B cell (primary cell): ENCODE results near the gene TM9SF2. TPM values are rescaled to one million over a fixed set of nuclear protein-coding genes. Genes with fewer than 3 reads are reported as not detected.

Experiments used
- ATAC-seq: fragments of 200-7000 bp; cut with Tn5 transposase; one replicate; pipeline ENCODE4 v1.10.0; 2021; ENCODE audit warnings: low read depth, mild to moderate bottlenecking, moderate number of reproducible peaks, moderate library complexity
- CTCF ChIA-PET: fragments of 350-600 bp; sonication (Branson Sonifier 250); formaldehyde crosslinking; loops from one replicate; lab custom pipeline; 2021; ENCODE audit warnings: antibody characterized with exemption, inconsistent platforms; lab: Charles Lee
- POLR2A ChIA-PET: fragments of 350-600 bp; sonication (Branson Sonifier 250); formaldehyde crosslinking; loops from one replicate; lab custom pipeline; 2021; ENCODE audit warnings: antibody characterized with exemption; lab: Charles Lee
- DNase-seq: peaks from one replicate; pipeline ENCODE4 v3.0.0; 2013
- H2AFZ ChIP-seq: 2 replicates; pipeline ENCODE4 v1.6.1; 2012; ENCODE audit warnings: mild to moderate bottlenecking, low read depth, low read length; ENCODE audit not compliant: insufficient read depth, poor library complexity, severe bottlenecking
- H3K27ac ChIP-seq, 2 donors: 1 replicate in 1 of 2; 2 replicates in 1 of 2; pipeline ENCODE4 v1.5.1; 2012 to 2013; ENCODE audit warnings: low read length in 2 of 2, mild to moderate bottlenecking in 2 of 2, moderate library complexity in 1 of 2
- H3K27me3 ChIP-seq, 4 experiments: fragments of 200-600 bp in 1 of 4; sonication (generic) in 1 of 4; replicated peaks in 1 of 4; 1 replicate in 2 of 4; 2 replicates in 2 of 4; pipeline versions ENCODE4 v1.6.1 to v1.7.0; 2013 to 2016; ENCODE audit warnings: low read length in 3 of 4, mild to moderate bottlenecking in 2 of 4, mixed read lengths in 1 of 4, moderate library complexity in 1 of 4; ENCODE audit not compliant: insufficient read depth in 4 of 4, control insufficient read depth in 3 of 4; ENCODE audit errors: control extremely low read depth in 1 of 4
- H3K36me3 ChIP-seq, 2 experiments: replicated peaks in 1 of 2; 1 replicate in 1 of 2; 2 replicates in 1 of 2; pipeline versions ENCODE4 v1.6.1 to v1.7.1; 2013; ENCODE audit warnings: low read length in 1 of 2; ENCODE audit not compliant: insufficient read depth in 2 of 2, control insufficient read depth in 1 of 2; ENCODE audit errors: control extremely low read depth in 1 of 2, extremely low read depth in 1 of 2
- H3K4me1 ChIP-seq, 2 donors: fragments of 200-600 bp in 1 of 2; sonication (generic) in 1 of 2; 1 replicate in 1 of 2; 2 replicates in 1 of 2; pipeline versions ENCODE4 v1.5.1 to v1.6.1; 2013 to 2017; ENCODE audit warnings: low read length in 2 of 2; ENCODE audit not compliant: control insufficient read depth in 2 of 2, insufficient read depth in 2 of 2
- H3K4me2 ChIP-seq: replicated peaks from 2 replicates; pipeline ENCODE3; 2012; ENCODE audit warnings: mild to moderate bottlenecking, low read depth, low read length; ENCODE audit not compliant: poor library complexity, severe bottlenecking
- H3K4me3 ChIP-seq, 5 experiments: fragments of 200-600 bp in 1 of 5; sonication (generic) in 1 of 5; 1 replicate in 3 of 5; 2 replicates in 2 of 5; pipeline versions ENCODE4 v1.5.1 to v1.7.0; 2011 to 2016; ENCODE audit warnings: low read length in 4 of 5, mild to moderate bottlenecking in 4 of 5, low read depth in 2 of 5, control low read depth in 1 of 5, moderate library complexity in 1 of 5; ENCODE audit not compliant: insufficient read depth in 1 of 5; ENCODE audit errors: control extremely low read depth in 1 of 5, extremely low read depth in 1 of 5
- H3K79me2 ChIP-seq: fragments of 200-600 bp; sonication (generic); one replicate; pipeline ENCODE4 v1.6.0; 2016; ENCODE audit warnings: low read length; ENCODE audit not compliant: control insufficient read depth, insufficient read depth
- H3K9ac ChIP-seq: fragments of 200-600 bp; sonication (generic); 2 replicates; pipeline ENCODE4 v1.6.1; 2017; ENCODE audit warnings: mild to moderate bottlenecking, low read length, moderate library complexity
- H3K9me3 ChIP-seq, 3 donors: one replicate each; pipeline versions ENCODE4 v1.6.1 to v1.7.1; 2013; ENCODE audit warnings: low read length in 2 of 3; ENCODE audit not compliant: control insufficient read depth in 2 of 3, insufficient read depth in 1 of 3; ENCODE audit errors: control extremely low read depth in 1 of 3
- H4K20me1 ChIP-seq: 2 replicates; pipeline ENCODE4 v1.6.0; 2012; ENCODE audit warnings: mild to moderate bottlenecking, low read length; ENCODE audit not compliant: insufficient read depth, control insufficient read depth, poor library complexity, severe bottlenecking
- H3K27ac Mint-ChIP-seq: one replicate; pipeline ENCODE4 v1.8.0; 2021; ENCODE audit warnings: mixed read lengths
- H3K27me3 Mint-ChIP-seq: one replicate; pipeline ENCODE4 v1.8.0; 2021; ENCODE audit warnings: mixed read lengths
- H3K4me1 Mint-ChIP-seq: one replicate; pipeline ENCODE4 v1.8.0; 2021; ENCODE audit warnings: mixed read lengths
- H3K4me3 Mint-ChIP-seq: one replicate; pipeline ENCODE4 v1.8.0; 2021; ENCODE audit warnings: mixed read lengths
- H3K9me3 Mint-ChIP-seq: one replicate; pipeline ENCODE4 v1.8.0; 2022; ENCODE audit warnings: mixed read lengths; ENCODE audit not compliant: insufficient read depth
- EZH2 ChIP-seq: IDR thresholded peaks from 2 replicates; pipeline ENCODE4 v1.6.1; 2012; ENCODE audit warnings: borderline replicate concordance, low read depth, mild to moderate bottlenecking, moderate library complexity, low read length; ENCODE audit not compliant: insufficient read depth, poor library complexity, severe bottlenecking
- WGBS: methylation state at CpG from one replicate; pipeline ENCODE4 v1.1.5; 2013; ENCODE audit warnings: missing lambda C conversion rate; ENCODE audit not compliant: insufficient coverage; 5-methylcytosine and 5-hydroxymethylcytosine counted together
- intact Hi-C: fragments of 100-400 bp; cut with micrococcal nuclease; formaldehyde crosslinking; loops from one replicate; pipeline ENCODE4 v1.10.0; 2022
- polyA plus RNA-seq: library from polyadenylated mRNA; depleted of rRNA; stranded (reverse); fragments of >200 nt; gene quantifications from 2 replicates; pipeline ENCODE4 v1.2.3, GENCODE V29; 2012
- total RNA-seq, 2 donors: library from RNA; stranded (reverse); fragments of 120-200 nt in 1 of 2; gene quantifications; 1 replicate in 1 of 2; 2 replicates in 1 of 2; pipeline versions ENCODE4 v1.2.3 to v1.2.4, GENCODE V29; 2013 to 2022
- TF ChIP-seq, protein P1 (sequence below): fragments of 200-600 bp; IDR thresholded peaks from one replicate; pipeline ENCODE4 v1.8.0; 2022; ENCODE audit warnings: antibody characterized with exemption, mild to moderate bottlenecking

Gene TM9SF2
- total and polyA plus RNA-seq, 2 donors (not counting 1 experiment from before 2014, with no cell fraction given) = 20.2 to 63.6 TPM

DNA sequence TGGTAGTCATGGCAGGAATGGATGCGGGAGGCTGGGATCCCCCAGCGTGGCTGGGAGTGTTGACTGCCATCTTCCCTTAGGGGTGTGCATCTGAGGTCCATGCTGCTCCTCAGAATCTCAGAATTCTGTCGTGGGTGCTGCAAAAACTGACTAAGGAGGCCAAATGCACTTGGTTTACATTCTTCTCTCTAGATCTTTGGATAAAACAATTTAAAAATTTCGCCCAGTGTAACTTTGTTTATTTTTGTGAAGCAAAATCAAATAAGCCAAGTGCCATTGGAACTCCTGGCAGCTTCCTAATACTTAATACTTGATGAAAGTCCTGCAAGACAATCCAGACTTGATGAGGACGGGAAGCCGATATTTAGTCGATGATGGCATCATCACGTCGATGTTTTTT, 27.8 kb upstream of the TM9SF2 start:
- no peak for TF ChIP-seq EZH2
- TF ChIP-seq, protein P1, sequence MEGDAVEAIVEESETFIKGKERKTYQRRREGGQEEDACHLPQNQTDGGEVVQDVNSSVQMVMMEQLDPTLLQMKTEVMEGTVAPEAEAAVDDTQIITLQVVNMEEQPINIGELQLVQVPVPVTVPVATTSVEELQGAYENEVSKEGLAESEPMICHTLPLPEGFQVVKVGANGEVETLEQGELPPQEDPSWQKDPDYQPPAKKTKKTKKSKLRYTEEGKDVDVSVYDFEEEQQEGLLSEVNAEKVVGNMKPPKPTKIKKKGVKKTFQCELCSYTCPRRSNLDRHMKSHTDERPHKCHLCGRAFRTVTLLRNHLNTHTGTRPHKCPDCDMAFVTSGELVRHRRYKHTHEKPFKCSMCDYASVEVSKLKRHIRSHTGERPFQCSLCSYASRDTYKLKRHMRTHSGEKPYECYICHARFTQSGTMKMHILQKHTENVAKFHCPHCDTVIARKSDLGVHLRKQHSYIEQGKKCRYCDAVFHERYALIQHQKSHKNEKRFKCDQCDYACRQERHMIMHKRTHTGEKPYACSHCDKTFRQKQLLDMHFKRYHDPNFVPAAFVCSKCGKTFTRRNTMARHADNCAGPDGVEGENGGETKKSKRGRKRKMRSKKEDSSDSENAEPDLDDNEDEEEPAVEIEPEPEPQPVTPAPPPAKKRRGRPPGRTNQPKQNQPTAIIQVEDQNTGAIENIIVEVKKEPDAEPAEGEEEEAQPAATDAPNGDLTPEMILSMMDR = no peak
- H3K9ac ChIP-seq = no peak overlapping the region
- no peaks in the 10 kb centered on the region for H3K36me3 ChIP-seq
- no peaks in the 10 kb centered on the region for H3K4me1 ChIP-seq
- H3K27me3 ChIP-seq = no peaks in the 10 kb centered on the region
- H3K27ac ChIP-seq = no peak overlapping the region
- intact Hi-C loops = no loop called here
- Mint-ChIP-seq H3K9me3 (no peaks in the 10 kb centered on the region), H3K4me3 (no peak overlapping the region), H3K4me1 (no peaks in the 10 kb centered on the region), H3K27me3 (peaks cover 4% of the 10 kb centered on the region), H3K27ac (no peak overlapping the region)
- H3K4me3 ChIP-seq = no peak overlapping the region
- no peak overlapping the region for H2AFZ ChIP-seq
- no peak for ATAC-seq
- no peak for DNase-seq
- no peaks in the 10 kb centered on the region for H4K20me1 ChIP-seq
- H3K9me3 ChIP-seq = no peaks in the 10 kb centered on the region
- H3K4me2 ChIP-seq = no peak overlapping the region
- H3K79me2 ChIP-seq = no peaks in the 10 kb centered on the region
- WGBS = 96% methylated on average over 9 of the region's 9 CpGs
- CTCF ChIA-PET = no interaction called here
- POLR2A ChIA-PET = no interaction called here

DNA sequence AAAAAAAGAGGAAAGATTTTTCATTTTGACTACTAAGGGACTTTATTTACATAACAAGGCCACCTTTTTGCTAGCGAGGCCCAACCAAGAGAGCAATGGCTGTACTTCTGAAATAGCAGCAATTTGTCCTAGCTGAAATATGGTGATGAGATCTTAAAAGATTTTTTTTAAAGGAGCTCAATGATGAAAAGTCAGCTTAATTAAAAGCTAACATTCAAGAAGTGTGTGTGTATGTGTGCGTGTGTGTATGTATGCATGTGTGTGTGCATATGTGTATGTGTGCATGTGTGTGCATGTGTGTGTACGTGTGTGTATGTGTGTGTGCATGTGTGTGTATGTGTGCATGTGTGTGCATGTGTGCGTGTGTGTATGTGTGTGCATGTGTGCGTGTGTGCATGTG, 24.6 kb upstream of the TM9SF2 start:
- H3K4me1 Mint-ChIP-seq = no peaks in the 10 kb centered on the region
- Histone ChIP-seq H3K9me3 (no peaks in the 10 kb centered on the region), H3K36me3 (no peaks in the 10 kb centered on the region), H3K27ac (no peak overlapping the region), H3K4me1 (no peaks in the 10 kb centered on the region), H3K4me2 (no peak overlapping the region), H3K27me3 (no peaks in the 10 kb centered on the region), H3K4me3 (no peak overlapping the region), H2AFZ (no peak overlapping the region), H3K9ac (no peak overlapping the region), H4K20me1 (no peaks in the 10 kb centered on the region), H3K79me2 (no peaks in the 10 kb centered on the region)
- ChIA-PET POLR2A (no interaction called here), CTCF (no interaction called here)
- intact Hi-C loops = no loop called here
- H3K4me3 Mint-ChIP-seq = no peak overlapping the region
- no peak overlapping the region for H3K27ac Mint-ChIP-seq
- ATAC-seq (no peak), DNase-seq (no peak)
- no peaks in the 10 kb centered on the region for H3K27me3 Mint-ChIP-seq
- WGBS = no CpG with 5 or more reads among the region's 5 CpGs
- TF ChIP-seq, protein P1 = no peak
- no peak for TF ChIP-seq EZH2
- no peaks in the 10 kb centered on the region for H3K9me3 Mint-ChIP-seq
